Measurements from ENCODE around the gene SYNGAP1. TPM values are rescaled to one million over a fixed set of nuclear protein-coding genes. Genes with fewer than 3 reads are reported as not detected.

SYNGAP1 gene
- total RNA-seq, 1 experiment from 2014 or later: 29.0 TPM

DNA sequence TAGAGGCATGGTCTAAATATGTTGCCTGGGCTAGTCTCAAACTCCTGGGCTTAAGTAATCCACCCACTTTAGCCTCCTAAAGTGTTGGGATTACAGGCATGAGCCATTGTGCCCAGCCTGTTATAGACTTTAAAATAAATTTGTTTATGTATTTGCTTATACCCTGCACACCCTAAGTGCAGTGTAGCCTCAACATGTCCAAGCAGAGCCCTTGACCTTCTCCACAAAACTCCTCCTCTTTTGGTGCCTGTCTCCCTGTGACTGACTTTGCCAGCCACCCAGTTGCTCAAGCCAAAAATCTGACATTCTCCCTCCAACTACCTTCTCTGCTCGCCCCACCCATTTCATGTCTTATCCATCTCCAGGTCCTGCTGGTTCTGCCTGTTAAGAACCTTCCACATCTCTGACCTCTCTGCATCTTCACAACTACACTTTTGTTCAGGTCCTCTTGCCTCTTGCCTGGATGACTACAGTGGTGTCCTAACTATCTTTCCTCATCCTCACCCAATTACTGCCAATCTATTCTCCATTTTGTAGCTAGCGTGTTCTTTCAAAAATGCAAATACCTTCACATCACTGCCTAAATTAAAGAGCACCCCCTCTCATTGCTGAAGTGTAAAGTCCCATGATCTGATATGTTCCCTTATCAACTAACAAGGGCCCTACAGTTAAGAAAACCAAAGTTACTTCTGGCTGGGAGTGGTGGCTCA lies 39.4 kb upstream of the SYNGAP1 start:
- Histone ChIP-seq H3K4me1 (ENCODE audit: control insufficient read depth, insufficient read depth, low read length) (no peaks in the 10 kb centered on the region), H3K36me3 (ENCODE audit: control insufficient read depth, insufficient read depth, low read length) (no peaks in the 10 kb centered on the region), H3K27ac (ENCODE audit: low read length) (no peak overlapping the region), H3K9me3 (ENCODE audit: control insufficient read depth, insufficient read depth, low read depth, low read length) (no peaks in the 10 kb centered on the region), H3K27me3 (ENCODE audit: control insufficient read depth, insufficient read depth, low read length) (no peaks in the 10 kb centered on the region), H3K4me3 (ENCODE audit: low read depth in 2 of 2, low read length in 2 of 2) (no peak overlapping the region)
- BruUV-seq (replicated peaks): no TSS peak
- DNase-seq (ENCODE audit: low read depth, low spot score): no peak
- intact Hi-C loops (cut with micrococcal nuclease; ENCODE audit: unreplicated experiment) (no loop called here), in situ Hi-C loops (cut with HindIII; ENCODE audit: low pct_unique_long_range_greater_than_20kb, low sequenced_read_pairs) (no loop called here)
- no peak for ATAC-seq
- ChIA-PET POLR2A (no interaction called here), CTCF (no interaction called here)
- TF ChIP-seq CTCF (IDR thresholded peaks at IDR 0.05) (no peak), TCF7L2 (IDR thresholded peaks at IDR 0.05; ENCODE audit: low read depth, low read length) (no peak), SIN3A (IDR thresholded peaks at IDR 0.05; ENCODE audit: borderline replicate concordance, insufficient read depth, low read depth, low read length) (no peak)
- TF ChIP-seq, protein P1, sequence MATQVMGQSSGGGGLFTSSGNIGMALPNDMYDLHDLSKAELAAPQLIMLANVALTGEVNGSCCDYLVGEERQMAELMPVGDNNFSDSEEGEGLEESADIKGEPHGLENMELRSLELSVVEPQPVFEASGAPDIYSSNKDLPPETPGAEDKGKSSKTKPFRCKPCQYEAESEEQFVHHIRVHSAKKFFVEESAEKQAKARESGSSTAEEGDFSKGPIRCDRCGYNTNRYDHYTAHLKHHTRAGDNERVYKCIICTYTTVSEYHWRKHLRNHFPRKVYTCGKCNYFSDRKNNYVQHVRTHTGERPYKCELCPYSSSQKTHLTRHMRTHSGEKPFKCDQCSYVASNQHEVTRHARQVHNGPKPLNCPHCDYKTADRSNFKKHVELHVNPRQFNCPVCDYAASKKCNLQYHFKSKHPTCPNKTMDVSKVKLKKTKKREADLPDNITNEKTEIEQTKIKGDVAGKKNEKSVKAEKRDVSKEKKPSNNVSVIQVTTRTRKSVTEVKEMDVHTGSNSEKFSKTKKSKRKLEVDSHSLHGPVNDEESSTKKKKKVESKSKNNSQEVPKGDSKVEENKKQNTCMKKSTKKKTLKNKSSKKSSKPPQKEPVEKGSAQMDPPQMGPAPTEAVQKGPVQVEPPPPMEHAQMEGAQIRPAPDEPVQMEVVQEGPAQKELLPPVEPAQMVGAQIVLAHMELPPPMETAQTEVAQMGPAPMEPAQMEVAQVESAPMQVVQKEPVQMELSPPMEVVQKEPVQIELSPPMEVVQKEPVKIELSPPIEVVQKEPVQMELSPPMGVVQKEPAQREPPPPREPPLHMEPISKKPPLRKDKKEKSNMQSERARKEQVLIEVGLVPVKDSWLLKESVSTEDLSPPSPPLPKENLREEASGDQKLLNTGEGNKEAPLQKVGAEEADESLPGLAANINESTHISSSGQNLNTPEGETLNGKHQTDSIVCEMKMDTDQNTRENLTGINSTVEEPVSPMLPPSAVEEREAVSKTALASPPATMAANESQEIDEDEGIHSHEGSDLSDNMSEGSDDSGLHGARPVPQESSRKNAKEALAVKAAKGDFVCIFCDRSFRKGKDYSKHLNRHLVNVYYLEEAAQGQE (IDR thresholded peaks at IDR 0.05; ENCODE audit: insufficient read depth in 1 of 2, low read depth in 2 of 2, low read length in 1 of 2): no peak

- Histone ChIP-seq H3K27ac (ENCODE audit: low read length) (no peak overlapping the region), H3K4me1 (ENCODE audit: control insufficient read depth, insufficient read depth, low read length) (no peaks in the 10 kb centered on the region), H3K4me3 (ENCODE audit: low read depth in 2 of 2, low read length in 2 of 2) (no peak overlapping the region), H3K9me3 (ENCODE audit: control insufficient read depth, insufficient read depth, low read depth, low read length) (no peaks in the 10 kb centered on the region), H3K36me3 (ENCODE audit: control insufficient read depth, insufficient read depth, low read length) (no peaks in the 10 kb centered on the region), H3K27me3 (ENCODE audit: control insufficient read depth, insufficient read depth, low read length) (no peaks in the 10 kb centered on the region)
- intact Hi-C loops (cut with micrococcal nuclease; ENCODE audit: unreplicated experiment): no loop called here
- TF ChIP-seq SIN3A (IDR thresholded peaks at IDR 0.05; ENCODE audit: borderline replicate concordance, insufficient read depth, low read depth, low read length) (no peak), CTCF (IDR thresholded peaks at IDR 0.05) (no peak), POLR2AphosphoS5 (IDR thresholded peaks at IDR 0.05; ENCODE audit: low read depth, low read length) (no peak), TCF7L2 (IDR thresholded peaks at IDR 0.05; ENCODE audit: low read depth, low read length) (no peak)
- TF ChIP-seq, protein P1 (IDR thresholded peaks at IDR 0.05; ENCODE audit: insufficient read depth in 1 of 2, low read depth in 2 of 2, low read length in 1 of 2): no peak
- peak; percentile 55; the same call in 1 of the 2 replicates for ATAC-seq
- CTCF ChIA-PET: interaction anchor here (0.7 kb wide), 1 partner anchor 84 kb away, joined by 5 read pairs; no protein-coding TSS in a partner anchor
- BruUV-seq (replicated peaks): no TSS peak
- in situ Hi-C loops (cut with HindIII; ENCODE audit: low pct_unique_long_range_greater_than_20kb, low sequenced_read_pairs): no loop called here
- DNase-seq (ENCODE audit: low read depth, low spot score): no peak
- POLR2A ChIA-PET: no interaction called here
These were observed 36.3 kb upstream of the SYNGAP1 start for GRCh38 chr6:33383427-33384185.

All from Panc1 (cell line).